H1 (cell line): ENCODE results near the gene TSKU. TPM values are rescaled to one million over a fixed set of nuclear protein-coding genes. Genes with fewer than 3 reads are reported as not detected.

ENCODE experiments used
- CTCF ChIA-PET: fragments of 300-600 bp; sonication (Branson Sonifier 250); formaldehyde crosslinking; loops from one replicate; lab custom pipeline; 2021; ENCODE audit not compliant: partially characterized antibody; lab: Charles Lee
- POLR2A ChIA-PET: fragments of 300-600 bp; sonication (Branson Sonifier 250); formaldehyde crosslinking; loops from one replicate; lab custom pipeline; 2021; ENCODE audit warnings: inconsistent platforms; ENCODE audit not compliant: partially characterized antibody; lab: Charles Lee
- DNase-seq, 2 experiments: peaks; one replicate each; pipeline versions ENCODE4 v3.0.0 to v3.0.0-alpha.2; 2010 to 2022; ENCODE audit warnings: low spot score in 2 of 2, low read depth in 1 of 2, mixed read lengths in 1 of 2
- FAIRE-seq: peaks from 2 replicates; lab custom pipeline; 2011; peaks lifted over from hg19 to GRCh38; lab: Jason Lieb, UNC
- H2AFZ ChIP-seq: 2 replicates; pipeline ENCODE4 v1.8.1; 2012; ENCODE audit warnings: low read length, inconsistent platforms
- H2AK5ac ChIP-seq: 2 replicates; pipeline ENCODE4 v1.6.1; 2013; ENCODE audit warnings: low read depth, low read length
- H2BK120ac ChIP-seq: replicated peaks from 2 replicates; pipeline ENCODE3; 2013; ENCODE audit warnings: low read depth, low read length, inconsistent platforms
- H2BK12ac ChIP-seq: 2 replicates; pipeline ENCODE4 v1.6.1; 2013; ENCODE audit warnings: low read depth, low read length
- H2BK15ac ChIP-seq: 2 replicates; pipeline ENCODE4 v1.6.1; 2013; ENCODE audit warnings: low read length
- H2BK20ac ChIP-seq: 2 replicates; pipeline ENCODE4 v1.6.1; 2013; ENCODE audit warnings: low read length
- H2BK5ac ChIP-seq: 2 replicates; pipeline ENCODE4 v1.6.1; 2013; ENCODE audit warnings: low read depth, low read length
- H3K14ac ChIP-seq: 2 replicates; pipeline ENCODE4 v1.6.1; 2013; ENCODE audit warnings: inconsistent platforms; ENCODE audit not compliant: insufficient read length
- H3K18ac ChIP-seq: 2 replicates; pipeline ENCODE4 v1.6.1; 2013; ENCODE audit warnings: low read length; ENCODE audit errors: extremely low read depth
- H3K23ac ChIP-seq: 2 replicates; pipeline ENCODE4 v1.6.1; 2013; ENCODE audit warnings: inconsistent platforms; ENCODE audit not compliant: insufficient read length
- H3K23me2 ChIP-seq: 2 replicates; pipeline ENCODE4 v1.6.1; 2013; ENCODE audit warnings: low read depth, low read length
- H3K27ac ChIP-seq: 2 replicates; pipeline ENCODE4 v1.6.1; 2011; ENCODE audit warnings: low read depth, low read length, inconsistent platforms
- H3K27me3 ChIP-seq, 4 experiments: replicated peaks in 1 of 4; 1 replicate in 1 of 4; 2 replicates in 3 of 4; pipeline versions ENCODE4 v1.6.1 to v1.8.1; 2011 to 2013; ENCODE audit warnings: low read length in 3 of 4, mild to moderate bottlenecking in 3 of 4, inconsistent platforms in 2 of 4, mixed read lengths in 2 of 4, moderate library complexity in 1 of 4; ENCODE audit not compliant: control insufficient read depth in 3 of 4, insufficient read depth in 3 of 4; ENCODE audit errors: extremely low read depth in 1 of 4
- H3K36me3 ChIP-seq, 4 experiments: 2 replicates each; pipeline versions ENCODE4 v1.6.1 to v1.8.1; 2011 to 2013; ENCODE audit warnings: mild to moderate bottlenecking in 4 of 4, low read length in 3 of 4, moderate library complexity in 2 of 4, control low read depth in 1 of 4, inconsistent platforms in 1 of 4; ENCODE audit not compliant: insufficient read depth in 4 of 4, control insufficient read depth in 2 of 4
- H3K4ac ChIP-seq: replicated peaks from 2 replicates; pipeline ENCODE3; 2013; ENCODE audit warnings: low read length, low read depth, mixed read lengths, inconsistent platforms; ENCODE audit not compliant: insufficient read length
- H3K4me1 ChIP-seq, 4 experiments: replicated peaks in 1 of 4; 1 replicate in 1 of 4; 2 replicates in 3 of 4; pipeline versions ENCODE4 v1.6.1 to v1.8.1; 2011 to 2013; ENCODE audit warnings: low read length in 3 of 4, inconsistent platforms in 2 of 4, mixed read lengths in 1 of 4; ENCODE audit not compliant: insufficient read depth in 4 of 4, control insufficient read depth in 3 of 4
- H3K4me2 ChIP-seq, 2 experiments: 2 replicates each; pipeline versions ENCODE4 v1.6.1 to v1.8.1; 2011 to 2013; ENCODE audit warnings: low read depth in 2 of 2, low read length in 2 of 2, control low read depth in 1 of 2, inconsistent platforms in 1 of 2, mild to moderate bottlenecking in 1 of 2; ENCODE audit not compliant: insufficient read depth in 1 of 2
- H3K4me3 ChIP-seq, 4 experiments: fragments of 200-600, 300-600 bp in 1 of 4; sonication (generic), shearing (Covaris generic), sonication (Bioruptor Twin) in 1 of 4; 2 replicates each; pipeline versions ENCODE4 v1.5.1 to v1.8.1; 2011 to 2016; ENCODE audit warnings: low read length in 4 of 4, low read depth in 3 of 4, control low read depth in 2 of 4, inconsistent platforms in 2 of 4, mild to moderate bottlenecking in 2 of 4, mixed read lengths in 1 of 4, moderate library complexity in 1 of 4; ENCODE audit not compliant: insufficient read depth in 2 of 4; ENCODE audit errors: extremely low read depth in 1 of 4
- H3K56ac ChIP-seq: replicated peaks from 2 replicates; pipeline ENCODE3; 2013; ENCODE audit warnings: low read depth, mild to moderate bottlenecking, mixed read lengths, low read length, inconsistent platforms; ENCODE audit not compliant: insufficient read length
- H3K79me1 ChIP-seq: 2 replicates; pipeline ENCODE4 v1.6.1; 2013; ENCODE audit warnings: low read depth, low read length, control low read depth
- H3K79me2 ChIP-seq, 2 experiments: 2 replicates each; pipeline versions ENCODE4 v1.6.1 to v1.8.1; 2012 to 2013; ENCODE audit warnings: low read length in 2 of 2, mild to moderate bottlenecking in 2 of 2, inconsistent platforms in 1 of 2; ENCODE audit not compliant: insufficient read depth in 2 of 2, control insufficient read depth in 1 of 2
- H3K9ac ChIP-seq, 4 experiments: replicated peaks in 1 of 4; 1 replicate in 1 of 4; 2 replicates in 3 of 4; pipeline versions ENCODE4 v1.6.1 to v1.8.1; 2011 to 2013; ENCODE audit warnings: low read depth in 3 of 4, low read length in 3 of 4, control low read depth in 2 of 4, mild to moderate bottlenecking in 2 of 4, moderate library complexity in 2 of 4, inconsistent platforms in 1 of 4; ENCODE audit errors: extremely low read depth in 1 of 4
- H3K9me3 ChIP-seq, 2 experiments: 2 replicates each; pipeline versions ENCODE4 v1.6.1 to v1.8.1; 2012 to 2013; ENCODE audit warnings: mild to moderate bottlenecking in 2 of 2, moderate library complexity in 2 of 2, control low read depth in 1 of 2, inconsistent platforms in 1 of 2, low read depth in 1 of 2, low read length in 1 of 2, mixed read lengths in 1 of 2; ENCODE audit not compliant: insufficient read depth in 2 of 2
- H4K20me1 ChIP-seq, 2 experiments: replicated peaks in 1 of 2; 2 replicates each; pipeline versions ENCODE3 to v1.8.1; 2011 to 2013; ENCODE audit warnings: inconsistent platforms in 2 of 2, low read length in 2 of 2, mild to moderate bottlenecking in 1 of 2; ENCODE audit not compliant: insufficient read depth in 2 of 2, control insufficient read depth in 1 of 2
- H4K5ac ChIP-seq: 2 replicates; pipeline ENCODE4 v1.6.1; 2013; ENCODE audit warnings: low read length, low read depth, mixed read lengths, inconsistent platforms; ENCODE audit not compliant: insufficient read length
- H4K8ac ChIP-seq: 2 replicates; pipeline ENCODE4 v1.8.0; 2013; ENCODE audit warnings: mild to moderate bottlenecking, moderate library complexity, low read length, inconsistent platforms; ENCODE audit not compliant: insufficient read depth; ENCODE audit errors: extremely low read depth
- H4K91ac ChIP-seq: replicated peaks from 2 replicates; pipeline ENCODE3; 2013; ENCODE audit warnings: low read length, mixed read lengths, inconsistent platforms; ENCODE audit not compliant: insufficient read length
- JUND ChIP-seq: IDR thresholded peaks from 2 replicates; pipeline ENCODE4 v1.6.1; 2011; ENCODE audit warnings: mild to moderate bottlenecking, improper control_type of control experiment, low read length
- KDM4A ChIP-seq: IDR thresholded peaks from one replicate; pipeline ENCODE4 v1.7.1; 2012; ENCODE audit warnings: low read depth, mild to moderate bottlenecking, moderate library complexity, low read length, inconsistent platforms; ENCODE audit not compliant: severe bottlenecking
- POLR2AphosphoS5 ChIP-seq: IDR thresholded peaks from 2 replicates; pipeline ENCODE4 v1.6.1; 2011; ENCODE audit warnings: low read depth, low read length
- WGBS, 2 experiments: shearing (Covaris generic) in 1 of 2; methylation state at CpG; one replicate each; pipeline versions ENCODE4 v1.1.6 to v1.1.7; 2013 to 2015; ENCODE audit warnings: low lambda C conversion rate in 2 of 2, mixed read lengths in 2 of 2, inconsistent platforms in 1 of 2, low coverage in 1 of 2, missing lambda C conversion rate in 1 of 2; ENCODE audit not compliant: insufficient replicate concordance in 2 of 2, insufficient coverage in 1 of 2, insufficient read length in 1 of 2; ENCODE audit errors: extremely low coverage in 1 of 2, missing lambda C conversion rate in 1 of 2; 5-methylcytosine and 5-hydroxymethylcytosine counted together
- polyA plus RNA-seq, 7 experiments: library from polyadenylated mRNA; depleted of rRNA in 3 of 7; stranded (reverse) in 5 of 7; unstranded in 2 of 7; fragments of >200 nt in 5 of 7; fragments of 200-250 nt in 2 of 7; gene quantifications; 1 replicate in 5 of 7; 2 replicates in 1 of 7; 4 replicates in 1 of 7; pipeline versions ENCODE4 v1.2.1 to v1.2.3, GENCODE V29; 2011 to 2013; ENCODE audit warnings: missing spikeins in 2 of 7, mixed read lengths in 2 of 7
- total RNA-seq: library from RNA; stranded (reverse); fragmentation: NEBNext Ultra II Directional; extraction: Animal tissue kit (Norgen Biotek cat#: 25700); gene quantifications from 2 replicates; pipeline ENCODE4 v1.2.1, GENCODE V29; 2021

The TSKU gene
- total and polyA plus RNA-seq, 2 of the 8 experiments (the other 6 are each of a cell fraction or from before 2014, with no cell fraction given): 22.8 to 28.4 TPM

DNA sequence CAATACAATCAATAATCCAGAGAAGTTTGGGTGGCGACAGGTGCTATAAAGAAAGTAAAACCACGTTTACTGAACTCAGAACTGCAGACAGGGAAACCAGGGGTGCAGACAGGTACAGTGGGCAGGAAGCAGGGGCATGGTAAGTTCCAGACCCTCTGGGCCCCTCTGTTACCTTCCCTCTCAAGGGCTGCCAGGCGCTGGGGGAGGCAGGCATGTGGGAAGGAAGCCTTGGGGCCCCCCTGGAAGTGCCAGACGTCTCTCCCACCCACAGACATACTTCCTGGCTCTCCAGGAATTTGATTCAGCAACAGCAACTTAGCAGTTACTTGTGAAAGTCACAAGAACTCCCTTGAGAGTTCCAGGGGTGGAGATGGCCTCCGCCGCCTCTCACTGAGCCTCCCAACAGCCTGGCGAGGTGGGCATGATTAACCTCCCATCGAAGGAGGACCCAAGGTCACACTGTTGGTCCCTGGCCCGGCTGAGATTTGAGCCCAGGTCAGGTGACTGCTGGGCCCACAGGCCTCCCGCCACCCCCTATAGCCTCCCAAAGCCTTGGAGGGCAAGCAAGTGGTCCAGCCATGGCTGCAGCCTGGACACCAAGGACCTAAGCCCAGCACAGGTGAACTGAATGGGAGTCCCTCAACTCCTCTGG is 14.1 kb upstream of the TSKU start:
- H3K4me2 ChIP-seq: peak overlapping the region in 1 of 2 experiments; percentile 12; a peak in 1 of 4 replicates
- no peak overlapping the region for H2AFZ ChIP-seq
- H3K27ac ChIP-seq: no peak overlapping the region
- no peak overlapping the region for H2BK120ac ChIP-seq
- H4K8ac ChIP-seq: no peak overlapping the region
- no peak overlapping the region for H3K14ac ChIP-seq
- H3K4me3 ChIP-seq: no peak overlapping the region
- CTCF ChIA-PET: interaction anchor here (1.0 to 2.4 kb wide), 3 partner anchors 10 to 35 kb away, joined by 3 to 7 read pairs (median 3); no protein-coding TSS in a partner anchor
- no peak overlapping the region for H3K4ac ChIP-seq
- FAIRE-seq (no peak), DNase-seq (no peak)
- H3K56ac ChIP-seq: no peak overlapping the region
- no peaks in the 10 kb centered on the region for H3K79me1 ChIP-seq
- WGBS, 2 experiments: 78% methylated on average over 10 of the region's 10 CpGs; no CpG with 5 or more reads in 1 of the 2 experiments
- H3K36me3 ChIP-seq: no peaks in the 10 kb centered on the region
- no peaks in the 10 kb centered on the region for H3K23me2 ChIP-seq
- peak overlapping the region; percentile 24; the same call in 1 of the 2 replicates for H2BK20ac ChIP-seq
- no peaks in the 10 kb centered on the region for H3K9me3 ChIP-seq
- 0 out of 2 replicates have a peak overlapping the region, but pooled peaks have one; percentile 11 for H2AK5ac ChIP-seq
- TF ChIP-seq POLR2AphosphoS5 (no peak), JUND (no peak), KDM4A (no peak)
- TF ChIP-seq, all 59 proteins: peak for 0
- Histone ChIP-seq H4K91ac (peak overlapping the region; percentile 34), H2BK12ac (peak overlapping the region; percentile 85; the same call in 1 of the 2 replicates), H3K9ac (no peak overlapping the region), H3K79me2 (no peaks in the 10 kb centered on the region), H3K4me1 (peaks cover 6 to 28% (median 19%) of the 10 kb centered on the region in 4 experiments), H2BK15ac (peak overlapping the region; percentile 19), H3K18ac (0 out of 2 replicates have a peak overlapping the region, but pooled peaks have one; percentile 35), H2BK5ac (peak overlapping the region; percentile 47; the same call in 1 of the 2 replicates), H3K23ac (no peak overlapping the region), H4K5ac (no peak overlapping the region), H3K27me3 (no peaks in the 10 kb centered on the region; a peak in 1 of 7 replicates), H4K20me1 (no peaks in the 10 kb centered on the region)
- POLR2A ChIA-PET: interaction anchor here (2.6 kb wide), 1 partner anchor 13 kb away, joined by 23 read pairs; the partner anchor contains the start of gene TSKU
